ENCODE measurements around the gene BBC3.
"Not testable (repeated sequence)": the region's sequence is repeated elsewhere in the genome, so short reads cannot be mapped to it uniquely, and the experiment has no call there.

Gene BBC3

GRCh38 chr19:47257411-47258169 is 26.6 kb upstream of the BBC3 start:
- no peak for DNase-seq

GRCh38 chr19:47256693-47257410 is 25.9 kb upstream of the BBC3 start:
- peak; percentile 100 for DNase-seq

DNA sequence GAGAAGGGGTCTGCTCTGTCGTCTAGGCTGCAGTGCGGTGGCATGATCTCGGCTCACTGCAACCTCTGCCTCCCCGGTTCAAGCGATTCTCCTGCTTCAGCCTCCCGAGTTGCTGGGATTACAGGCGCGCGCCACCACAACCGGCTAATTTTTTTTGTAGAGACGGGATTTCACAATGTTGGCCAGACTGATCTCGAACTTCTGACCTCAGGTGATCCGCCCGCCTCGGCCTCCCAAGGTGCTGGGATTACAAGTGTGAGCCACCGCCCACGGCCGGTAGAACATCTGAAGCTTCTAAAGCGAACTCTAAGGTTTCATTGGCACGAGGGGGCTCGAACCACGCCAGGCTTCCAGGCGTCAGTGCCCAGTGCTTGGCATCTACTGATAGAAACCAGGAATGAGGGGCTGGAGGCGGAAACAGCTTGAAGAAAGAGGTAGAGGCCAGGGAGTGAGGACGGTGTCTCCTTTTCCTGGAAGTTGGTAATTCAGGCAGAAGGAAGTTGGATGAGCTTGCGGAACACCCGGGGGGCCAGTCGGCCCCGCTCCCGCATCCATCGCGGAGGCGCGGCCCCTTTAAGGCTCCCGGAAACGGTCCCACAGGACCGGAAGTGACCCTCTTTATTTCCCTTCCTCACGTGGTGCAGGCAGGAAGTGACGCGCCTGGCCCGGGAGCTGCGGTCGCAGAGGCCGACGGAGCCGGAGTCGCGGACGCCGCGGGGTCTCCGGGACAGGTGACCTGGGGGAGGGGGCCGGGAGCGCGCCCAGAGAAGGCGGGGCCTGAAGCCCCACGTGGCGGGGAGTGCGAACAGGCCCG is 25.1 kb upstream of the BBC3 start, which contains the start of gene CCDC9:
Gene CCDC9 (plus strand): TSS at position 647 of the 814 bp plus-strand sequence. CDS start 1,876 bp downstream, outside the sequence.
- DNase-seq = peak; percentile 95 to 96

DNA sequence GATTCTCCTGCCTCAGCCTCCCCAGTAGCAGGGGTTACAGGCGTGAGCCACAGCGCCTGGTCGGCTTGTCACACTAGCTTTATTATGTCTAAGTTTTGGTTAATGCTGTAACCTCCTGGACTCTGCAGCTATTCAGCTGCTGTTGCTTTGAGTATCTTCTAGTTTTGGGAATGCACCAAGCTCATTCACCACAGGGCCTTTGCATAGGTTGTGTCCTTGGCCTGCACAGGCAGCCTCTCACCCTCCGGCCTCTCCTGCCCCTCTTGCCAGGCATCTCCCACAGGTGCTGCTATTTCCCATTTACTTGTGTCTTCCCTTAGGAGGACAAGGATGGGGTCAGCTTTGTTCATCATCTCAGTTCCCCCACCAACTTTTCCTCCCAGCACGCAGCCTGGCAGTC is 23.0 kb upstream of the BBC3 start:
- no peak for DNase-seq

- DNase-seq = no peak
Measured at GRCh38 chr19:47253467-47253881, 22.5 kb upstream of the BBC3 start.

DNA sequence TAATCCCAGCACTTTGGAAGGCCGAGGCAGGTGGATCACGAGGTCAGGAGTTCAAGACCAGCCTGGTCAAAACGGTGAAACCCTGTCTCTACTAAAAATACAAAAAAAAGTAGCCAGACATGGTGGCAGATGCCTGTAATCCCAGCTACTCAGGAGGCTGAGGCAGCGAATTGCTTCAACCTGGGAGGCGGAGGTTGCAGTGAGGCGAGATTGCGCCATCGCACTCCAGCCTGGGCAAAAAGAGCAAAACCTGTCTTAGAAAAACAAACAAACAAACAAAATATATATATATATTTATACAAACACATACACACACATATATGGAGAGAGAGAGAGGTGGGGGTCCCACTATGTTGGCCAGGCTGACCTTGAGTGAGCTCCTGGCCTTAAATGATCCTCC is 22.0 kb upstream of the BBC3 start:
- not testable (repeated sequence) for DNase-seq

DNA sequence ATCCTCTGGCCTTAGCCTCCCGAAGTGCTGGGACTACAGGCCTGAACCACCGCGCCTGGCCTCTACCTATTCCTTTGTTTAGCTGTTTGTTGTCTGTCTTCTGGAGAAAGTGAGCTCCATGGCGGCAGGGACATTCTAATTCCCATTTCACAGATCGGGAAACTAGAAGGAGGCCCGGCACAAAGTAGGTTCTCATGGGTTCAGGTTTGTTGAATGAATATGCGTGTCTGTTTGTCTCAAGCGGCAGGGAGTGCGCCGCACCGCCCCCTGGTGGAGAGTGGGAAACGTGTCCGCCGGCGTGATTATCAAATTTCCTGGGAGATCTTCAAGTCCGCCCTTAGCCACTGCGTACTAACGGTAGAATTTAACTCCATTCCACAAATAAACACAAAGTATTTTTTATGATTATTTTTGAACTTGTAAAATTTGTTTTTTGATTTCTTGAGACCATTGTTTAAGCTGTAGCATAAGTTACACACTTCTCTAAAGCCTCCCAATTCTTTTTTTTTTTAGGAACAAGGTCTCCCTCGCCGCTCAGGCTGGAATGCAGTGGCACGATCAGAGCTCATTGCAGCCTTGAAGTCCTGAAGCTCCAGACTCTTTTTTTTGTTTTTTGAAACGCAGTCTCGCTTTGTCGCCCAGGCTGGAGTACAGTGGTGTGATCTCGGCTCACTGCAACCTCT is 16.4 kb upstream of the BBC3 start:
- peak; percentile 88 to 89 for DNase-seq

DNA sequence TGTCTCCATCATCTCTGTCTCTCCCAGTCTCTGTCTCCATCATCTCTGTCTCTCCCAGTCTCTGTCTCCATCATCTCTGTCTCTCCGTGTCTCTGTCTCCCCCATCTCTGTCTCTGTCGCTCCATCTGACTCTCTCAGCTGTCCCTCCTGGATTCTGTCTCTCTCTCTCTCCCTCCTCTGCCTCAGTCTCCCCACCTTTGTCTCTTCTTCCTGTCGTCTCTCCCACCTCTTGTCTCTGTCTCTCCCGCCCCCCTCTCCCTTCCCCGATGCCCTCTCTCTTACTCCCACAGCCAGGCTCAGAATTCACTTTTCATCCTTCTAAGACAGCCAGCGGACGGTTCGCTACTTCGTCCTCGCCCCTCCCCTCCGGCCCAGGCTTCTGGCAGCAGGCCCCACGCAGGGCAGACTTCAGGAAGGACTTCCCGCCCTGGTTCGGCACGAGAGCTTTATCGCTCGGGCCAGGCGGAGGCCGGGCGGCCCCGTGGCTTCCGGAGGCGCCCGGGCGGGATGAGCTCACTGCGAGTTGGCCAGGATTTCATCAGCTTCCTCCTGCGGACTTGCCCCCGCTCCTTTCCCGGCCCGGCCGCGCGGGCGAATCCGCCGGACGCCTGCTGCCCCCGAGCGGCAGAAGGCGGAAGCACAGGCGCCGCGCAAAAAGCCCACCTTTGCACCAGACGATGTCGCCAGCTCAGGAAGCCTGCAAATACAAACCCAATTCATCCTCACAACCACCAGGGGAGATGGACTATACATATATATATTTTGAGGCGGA is 13.0 kb upstream of the BBC3 start:
- peak; percentile 90 to 92 for DNase-seq

DNA sequence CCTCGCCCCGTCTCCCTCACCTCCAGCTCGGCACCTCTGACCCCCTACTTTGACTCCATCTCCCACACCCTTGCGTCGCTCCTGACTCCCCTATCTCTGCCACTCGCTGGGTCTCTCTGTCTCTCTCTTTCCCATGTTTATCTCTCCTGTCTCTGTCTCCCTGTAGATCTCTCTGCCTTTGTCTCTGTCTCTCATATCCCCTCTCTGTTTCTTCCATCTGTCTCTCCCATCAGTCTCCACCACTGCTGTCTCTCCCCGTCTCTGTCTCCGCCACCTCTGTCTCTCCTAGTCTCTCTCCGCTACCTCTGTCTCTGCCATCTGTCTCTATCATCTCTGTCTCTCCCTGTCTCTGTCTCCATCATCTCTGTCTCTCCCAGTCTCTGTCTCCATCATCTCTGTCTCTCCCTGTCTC is 12.4 kb upstream of the BBC3 start:
- DNase-seq = no peak

- no peak for DNase-seq
Measured at GRCh38 chr19:47241919-47242577, 11.0 kb upstream of the BBC3 start.

DNA sequence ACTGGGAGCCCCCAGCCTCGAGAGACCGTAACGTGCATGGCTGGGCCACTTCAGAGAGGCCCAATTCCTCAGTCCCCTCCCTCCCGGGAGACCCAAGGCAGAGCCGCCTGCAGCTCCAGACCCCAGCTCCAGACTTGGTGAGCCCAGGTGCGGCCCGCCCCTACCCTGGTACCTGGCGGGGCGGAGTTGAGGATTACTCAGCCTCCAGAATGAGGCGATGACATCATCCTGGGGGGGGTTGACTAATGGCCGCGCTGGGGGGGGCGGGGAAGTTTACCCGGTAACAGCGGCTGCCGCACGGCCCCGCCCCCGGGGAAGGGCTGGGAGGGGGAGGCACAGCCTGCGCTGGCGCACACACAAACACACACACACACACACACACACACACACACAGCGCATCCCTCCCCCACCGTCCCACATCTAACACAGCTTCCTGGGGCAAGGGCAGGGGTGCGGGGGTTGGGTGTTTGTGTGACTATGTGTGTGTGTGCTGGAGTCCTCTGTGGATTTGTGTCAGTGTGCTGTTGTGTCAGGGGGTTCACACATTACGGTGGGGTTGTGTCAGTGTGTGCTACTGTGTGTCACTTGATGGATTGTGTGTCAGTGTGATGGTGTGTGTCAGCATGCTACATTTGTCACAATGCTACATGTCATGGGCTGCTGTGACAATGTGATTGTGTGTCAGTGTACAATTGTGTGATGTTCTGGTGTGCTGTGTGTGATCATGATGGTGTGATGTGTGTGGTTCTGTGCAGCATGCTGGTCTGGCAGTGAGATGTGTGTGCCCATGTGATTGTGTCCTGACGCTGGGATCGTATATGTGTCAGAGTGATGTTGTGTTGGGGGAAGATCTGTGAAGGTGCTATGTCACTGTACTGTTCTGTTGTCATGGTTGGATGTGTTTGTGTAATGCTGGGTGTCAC is 10.3 kb upstream of the BBC3 start:
- DNase-seq = peak; percentile 82 to 88

GRCh38 chr19:47240556-47240955 is 9.6 kb upstream of the BBC3 start:
- DNase-seq = no peak

DNA sequence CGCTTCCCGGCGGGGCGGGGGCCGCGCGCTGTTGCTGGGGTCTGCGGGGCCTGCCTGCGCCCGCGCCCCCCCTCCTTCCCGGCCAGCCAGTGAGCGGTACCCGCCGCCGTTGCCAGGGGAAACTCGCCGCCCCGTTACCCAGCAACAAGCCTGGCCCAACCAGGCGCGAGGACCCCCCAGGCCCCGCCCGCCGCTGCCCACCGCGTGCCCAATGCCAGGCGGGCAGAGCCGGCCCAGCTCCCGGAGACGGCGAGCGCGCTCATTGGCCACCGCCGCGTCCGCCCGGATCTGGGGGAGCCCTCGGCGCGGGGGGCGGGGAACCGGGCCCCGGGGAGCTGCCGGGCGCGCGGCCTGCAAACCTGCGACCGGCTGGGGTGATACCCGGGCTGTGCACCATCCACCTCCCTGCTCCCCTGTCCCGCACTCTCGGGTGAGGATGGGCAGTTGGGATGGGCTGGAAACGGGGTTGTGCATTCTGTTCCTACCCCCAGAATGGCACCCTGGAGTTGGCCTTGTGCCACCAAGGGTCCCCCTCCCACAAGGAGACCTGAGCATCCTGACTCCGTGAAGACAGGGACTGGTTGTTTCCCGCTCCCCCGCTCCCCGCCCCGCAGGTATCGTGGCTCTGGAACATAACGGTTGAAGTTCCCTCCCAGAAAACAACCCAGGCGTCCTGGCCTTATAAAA is 8.8 kb upstream of the BBC3 start:
- peak; percentile 57 to 58 for DNase-seq

DNA sequence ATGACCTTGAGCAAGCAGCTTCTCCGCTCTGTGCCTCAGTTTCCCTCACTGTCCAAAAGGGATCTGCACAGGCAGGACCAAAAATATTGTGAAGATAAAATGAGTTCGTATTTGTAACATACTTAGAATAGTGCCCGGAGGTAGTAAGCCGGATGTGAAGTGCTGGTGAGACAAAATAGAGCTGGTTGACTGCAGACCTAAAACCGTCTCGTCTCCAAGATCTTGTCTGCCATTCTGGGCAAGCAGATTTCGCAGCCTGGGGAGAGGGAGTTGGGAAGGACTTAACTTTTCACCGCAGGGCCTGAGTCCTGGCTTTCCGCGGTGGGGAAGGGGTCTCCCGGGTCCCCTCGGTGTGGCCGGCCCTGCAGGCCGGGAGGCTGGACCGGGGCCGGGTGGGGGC is 8.2 kb upstream of the BBC3 start:
- DNase-seq = no peak

- DNase-seq = no peak
Measured at GRCh38 chr19:47236072-47236675, 5.2 kb upstream of the BBC3 start.

- no peak for DNase-seq
Measured at GRCh38 chr19:47232422-47233211, 1.6 kb upstream of the BBC3 start.

- peak; percentile 89 to 91 for DNase-seq
Measured at GRCh38 chr19:47231215-47232054, 436 bp upstream of the BBC3 start.

All from stimulated activated CD4-positive, alpha-beta T cell treated with anti-CD3 and anti-CD28 coated beads, Interleukin-2, amount 100 ng/mL, for 24 hours (primary cell).